Panc1 (cell line): Measurements from ENCODE around the gene LONRF2. TPM values are rescaled to one million over a fixed set of nuclear protein-coding genes. Genes with fewer than 3 reads are reported as not detected.

ENCODE experiments used
- ATAC-seq: fragments of 200-7000 bp; cut with Tn5 transposase; 2 replicates; pipeline ENCODE4 v1.9.1; 2020; ENCODE audit warnings: mild to moderate bottlenecking, moderate library complexity
- BruUV-seq: library from RNA; stranded (reverse); fragments of 400-500 nt; replicated peaks from 2 replicates; lab custom pipeline; 2021; lab: Mats Ljungman, UMichigan
- CTCF ChIA-PET: fragments of 300-600 bp; sonication (Branson Sonifier 250); formaldehyde crosslinking; loops from one replicate; lab custom pipeline; 2022; ENCODE audit warnings: antibody characterized with exemption; lab: Charles Lee
- POLR2A ChIA-PET: fragments of 300-600 bp; sonication (Branson Sonifier 250); formaldehyde crosslinking; loops from one replicate; lab custom pipeline; 2022; ENCODE audit warnings: antibody characterized with exemption; lab: Charles Lee
- DNase-seq: peaks from one replicate; pipeline ENCODE4 v3.0.0-alpha.2; 2010; ENCODE audit warnings: low read depth, low spot score
- H3K27ac ChIP-seq: 2 replicates; pipeline ENCODE4 v1.5.1; 2011; ENCODE audit warnings: mild to moderate bottlenecking, low read length, inconsistent platforms
- H3K27me3 ChIP-seq: fragments of 200-500 bp; sonication (Bioruptor generic); 2 replicates; pipeline ENCODE4 v1.6.0; 2014; ENCODE audit warnings: low read length, inconsistent platforms; ENCODE audit not compliant: control insufficient read depth, insufficient read depth
- H3K36me3 ChIP-seq: fragments of 200-500 bp; sonication (Bioruptor generic); 2 replicates; pipeline ENCODE4 v1.5.1; 2014; ENCODE audit warnings: inconsistent platforms, mild to moderate bottlenecking, low read length, moderate library complexity; ENCODE audit not compliant: control insufficient read depth, insufficient read depth
- H3K4me1 ChIP-seq: 2 replicates; pipeline ENCODE4 v1.5.1; 2011; ENCODE audit warnings: inconsistent platforms, mild to moderate bottlenecking, low read length, moderate library complexity; ENCODE audit not compliant: control insufficient read depth, insufficient read depth
- H3K4me3 ChIP-seq, 2 experiments: 2 replicates each; pipeline ENCODE4 v1.5.1; 2011 to 2012; ENCODE audit warnings: low read depth in 2 of 2, low read length in 2 of 2, mild to moderate bottlenecking in 2 of 2, inconsistent platforms in 1 of 2, moderate library complexity in 1 of 2
- H3K9me3 ChIP-seq: fragments of 200-500 bp; sonication (Bioruptor generic); 2 replicates; pipeline ENCODE4 v1.5.1; 2014; ENCODE audit warnings: low read depth, mild to moderate bottlenecking, inconsistent platforms, low read length, moderate library complexity; ENCODE audit not compliant: control insufficient read depth, insufficient read depth
- CTCF ChIP-seq: fragments of 450-650 bp; IDR thresholded peaks from 2 replicates; pipeline ENCODE4 v1.5.1; 2017; ENCODE audit warnings: mild to moderate bottlenecking
- POLR2AphosphoS5 ChIP-seq: IDR thresholded peaks from 2 replicates; pipeline ENCODE4 v1.6.1; 2012; ENCODE audit warnings: mild to moderate bottlenecking, low read depth, low read length, moderate library complexity
- REST ChIP-seq, 2 experiments: IDR thresholded peaks; 2 replicates each; pipeline ENCODE4 v1.6.1; 2011 to 2012; ENCODE audit warnings: low read depth in 2 of 2, control low read depth in 1 of 2, low read length in 1 of 2, mild to moderate bottlenecking in 1 of 2, moderate library complexity in 1 of 2; ENCODE audit not compliant: insufficient read depth in 1 of 2
- SIN3A ChIP-seq: IDR thresholded peaks from 2 replicates; pipeline ENCODE4 v1.6.1; 2012; ENCODE audit warnings: low read depth, mild to moderate bottlenecking, low read length, moderate library complexity, borderline replicate concordance; ENCODE audit not compliant: insufficient read depth
- TCF7L2 ChIP-seq: IDR thresholded peaks from 2 replicates; pipeline ENCODE4 v1.6.1; 2011; ENCODE audit warnings: mild to moderate bottlenecking, low read depth, low read length, inconsistent platforms
- in situ Hi-C: cut with HindIII; loops from 2 replicates; pipeline ENCODE4 v1.10.0; 2016; ENCODE audit warnings: low sequenced_read_pairs, low pct_unique_long_range_greater_than_20kb
- intact Hi-C: fragments of 100-400 bp; cut with micrococcal nuclease; formaldehyde crosslinking; loops from one replicate; pipeline ENCODE4 v1.10.0; 2022; ENCODE audit not compliant: unreplicated experiment
- total RNA-seq: library from RNA; stranded (reverse); gene quantifications from one replicate; pipeline ENCODE4 v1.2.1, GENCODE V29; 2021; ENCODE audit not compliant: unreplicated experiment

The LONRF2 gene
- total RNA-seq, 1 experiment from 2014 or later = 12.9 TPM

GRCh38 chr2:100272841-100273329 is 49.4 kb downstream of the LONRF2 start:
- in situ Hi-C loops (no loop called here), intact Hi-C loops (no loop called here)
- BruUV-seq = no TSS peak
- TF ChIP-seq SIN3A (no peak), CTCF (no peak), TCF7L2 (no peak), POLR2AphosphoS5 (no peak), REST (IDR thresholded peaks at IDR 0.05; ENCODE audit: insufficient read depth in 1 of 2, low read depth in 2 of 2, low read length in 1 of 2) (no peak)
- Histone ChIP-seq H3K27me3 (no peaks in the 10 kb centered on the region), H3K27ac (no peak overlapping the region), H3K4me1 (no peaks in the 10 kb centered on the region), H3K4me3 (no peak overlapping the region), H3K9me3 (no peaks in the 10 kb centered on the region), H3K36me3 (no peaks in the 10 kb centered on the region)
- POLR2A ChIA-PET = no interaction called here
- ATAC-seq (no peak), DNase-seq (no peak)
- CTCF ChIA-PET = no interaction called here

DNA sequence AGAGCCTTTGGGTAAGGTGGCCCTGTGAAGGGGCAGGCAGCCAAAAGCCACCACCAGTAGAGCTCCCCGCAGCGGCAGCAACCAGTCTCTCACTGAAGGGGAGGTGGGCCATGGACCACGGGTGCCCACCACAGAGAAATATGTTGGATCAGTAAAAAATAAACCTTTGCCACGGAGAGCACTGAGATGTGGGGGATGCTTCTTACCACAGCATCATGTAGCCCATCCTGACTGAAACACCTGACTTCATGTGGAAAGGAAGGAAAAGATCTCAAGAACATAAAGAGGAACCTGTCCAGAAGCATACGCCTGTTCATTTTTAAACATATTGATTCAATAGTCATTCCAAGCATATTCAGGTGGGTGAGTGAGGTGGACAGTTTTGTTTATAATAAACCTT is 51.1 kb downstream of the LONRF2 start:
- ChIA-PET POLR2A (no interaction called here), CTCF (no interaction called here)
- BruUV-seq = no TSS peak

More for the DNA sequence above, 51.1 kb downstream of the LONRF2 start:
- in situ Hi-C loops (no loop called here), intact Hi-C loops (no loop called here)
- H3K4me1 ChIP-seq = no peaks in the 10 kb centered on the region
- no peaks in the 10 kb centered on the region for H3K9me3 ChIP-seq
- no peak for ATAC-seq
- TF ChIP-seq CTCF = no peak
- TF ChIP-seq POLR2AphosphoS5 = no peak
- TF ChIP-seq REST (IDR thresholded peaks at IDR 0.05; ENCODE audit: insufficient read depth in 1 of 2, low read depth in 2 of 2, low read length in 1 of 2) = no peak
- no peak for TF ChIP-seq TCF7L2
- TF ChIP-seq SIN3A = no peak
- no peaks in the 10 kb centered on the region for H3K36me3 ChIP-seq
- H3K27ac ChIP-seq = no peak overlapping the region
- no peaks in the 10 kb centered on the region for H3K27me3 ChIP-seq
- H3K4me3 ChIP-seq = no peak overlapping the region
- no peak for DNase-seq
